C4-2B (cell line): ENCODE results near the gene TBCC.

Experiments
- CTCF ChIP-seq: fragments of 450-650 bp; conservative IDR thresholded peaks from 2 replicates; pipeline ENCODE4 v1.5.1; 2017; ENCODE audit warnings: mild to moderate bottlenecking
- ZFX ChIP-seq: fragments of 450-650 bp; IDR thresholded peaks from 2 replicates; pipeline ENCODE4 v1.6.1; 2017

GRCh38 chr6:42787063-42787472 lies 41.2 kb upstream of the TBCC start:
- no peak for TF ChIP-seq CTCF
- TF ChIP-seq ZFX: no peak
